ENCODE measurements around the gene YES1. TPM values are rescaled to one million over a fixed set of nuclear protein-coding genes. Genes with fewer than 3 reads are reported as not detected.

Gene YES1
- polyA plus RNA-seq, 1 donor (not counting 4 experiments of a cell fraction or from before 2014, with no cell fraction given), result 22.9 TPM

- no peaks in the 10 kb centered on the region for H3K79me2 ChIP-seq (ENCODE audit: control insufficient read depth, insufficient read depth, low read length)
- FAIRE-seq (peak; percentile 71), DNase-seq (ENCODE audit: low read depth, low spot score) (no peak)
- H3K27me3 ChIP-seq (ENCODE audit: control insufficient read depth, extremely low read depth, insufficient read depth, low read length), result no peaks in the 10 kb centered on the region
- no peak overlapping the region for H3K9ac ChIP-seq (ENCODE audit: control insufficient read depth, extremely low read depth, insufficient read depth, low read length)
- no peak overlapping the region for H2AFZ ChIP-seq (ENCODE audit: control insufficient read depth, low read length)
- no peaks in the 10 kb centered on the region for H4K20me1 ChIP-seq (ENCODE audit: control insufficient read depth, extremely low read depth, insufficient read depth, low read length)
- no peaks in the 10 kb centered on the region for H3K4me1 ChIP-seq (ENCODE audit: control insufficient read depth, extremely low read depth, insufficient read depth, low read length)
- H3K27ac ChIP-seq (ENCODE audit: control insufficient read depth, insufficient read depth, low read length), result no peak overlapping the region
- TF ChIP-seq, protein P1, sequence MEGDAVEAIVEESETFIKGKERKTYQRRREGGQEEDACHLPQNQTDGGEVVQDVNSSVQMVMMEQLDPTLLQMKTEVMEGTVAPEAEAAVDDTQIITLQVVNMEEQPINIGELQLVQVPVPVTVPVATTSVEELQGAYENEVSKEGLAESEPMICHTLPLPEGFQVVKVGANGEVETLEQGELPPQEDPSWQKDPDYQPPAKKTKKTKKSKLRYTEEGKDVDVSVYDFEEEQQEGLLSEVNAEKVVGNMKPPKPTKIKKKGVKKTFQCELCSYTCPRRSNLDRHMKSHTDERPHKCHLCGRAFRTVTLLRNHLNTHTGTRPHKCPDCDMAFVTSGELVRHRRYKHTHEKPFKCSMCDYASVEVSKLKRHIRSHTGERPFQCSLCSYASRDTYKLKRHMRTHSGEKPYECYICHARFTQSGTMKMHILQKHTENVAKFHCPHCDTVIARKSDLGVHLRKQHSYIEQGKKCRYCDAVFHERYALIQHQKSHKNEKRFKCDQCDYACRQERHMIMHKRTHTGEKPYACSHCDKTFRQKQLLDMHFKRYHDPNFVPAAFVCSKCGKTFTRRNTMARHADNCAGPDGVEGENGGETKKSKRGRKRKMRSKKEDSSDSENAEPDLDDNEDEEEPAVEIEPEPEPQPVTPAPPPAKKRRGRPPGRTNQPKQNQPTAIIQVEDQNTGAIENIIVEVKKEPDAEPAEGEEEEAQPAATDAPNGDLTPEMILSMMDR (optimal IDR thresholded peaks at IDR 0.05 in 1 of 3, IDR thresholded peaks at IDR 0.05 in 1 of 3, conservative IDR thresholded peaks at IDR 0.05 in 1 of 3; ENCODE audit: extremely low read depth in 1 of 3, insufficient read depth in 2 of 3, low read length in 3 of 3), result peak in 2 of 3 experiments; percentile 15 to 46
- TF ChIP-seq EZH2 (IDR thresholded peaks at IDR 0.05; ENCODE audit: low read length), result no peak
- no peaks in the 10 kb centered on the region for H3K9me1 ChIP-seq (ENCODE audit: control insufficient read depth, extremely low read depth, insufficient read depth, low read length)
- dilution Hi-C loops (cut with MboI; ENCODE audit: extremely low pct_ligation_motif_present, low sequenced_read_pairs), result no loop called here
- H3K9me3 ChIP-seq (ENCODE audit: control insufficient read depth, low read depth, low read length), result no peaks in the 10 kb centered on the region
- no peak overlapping the region for H3K4me2 ChIP-seq (ENCODE audit: control insufficient read depth, extremely low read depth, insufficient read depth, low read depth, low read length)
- H3K4me3 ChIP-seq (ENCODE audit: control insufficient read depth in 2 of 3, extremely low read depth in 1 of 3, insufficient read depth in 2 of 3, low read depth in 1 of 3, low read length in 3 of 3), result no peak overlapping the region
- H3K36me3 ChIP-seq (ENCODE audit: control insufficient read depth in 2 of 2, extremely low read depth in 1 of 2, insufficient read depth in 2 of 2, low read length in 2 of 2), result peaks cover 5 to 13% of the 10 kb centered on the region in 2 experiments
These were observed 70.0 kb downstream of the YES1 start for GRCh38 chr18:741931-742512.

DNA sequence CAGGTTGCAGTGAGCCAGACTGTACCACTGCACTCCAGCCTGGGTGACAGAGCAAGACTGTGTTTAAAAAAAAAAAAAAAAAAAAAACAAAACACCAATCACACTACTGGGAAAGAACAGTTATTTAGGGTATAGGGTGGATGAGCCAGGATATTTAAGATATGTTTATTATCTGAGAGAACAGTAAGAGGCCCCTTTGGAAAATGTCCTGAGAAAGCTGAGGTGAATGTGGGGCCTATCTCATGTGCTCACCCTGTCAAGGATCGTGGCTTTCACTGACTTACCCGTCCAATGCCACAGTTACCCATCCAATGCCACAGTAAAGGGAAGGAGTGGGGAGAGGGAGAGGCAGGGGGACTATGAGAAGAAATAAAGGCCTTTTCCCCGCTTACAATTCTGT, 79.7 kb downstream of the YES1 start:
- FAIRE-seq (no peak), DNase-seq (ENCODE audit: low read depth, low spot score) (no peak)
- H3K79me2 ChIP-seq (ENCODE audit: control insufficient read depth, insufficient read depth, low read length), result no peaks in the 10 kb centered on the region
- TF ChIP-seq, protein P1 (optimal IDR thresholded peaks at IDR 0.05 in 1 of 3, IDR thresholded peaks at IDR 0.05 in 1 of 3, conservative IDR thresholded peaks at IDR 0.05 in 1 of 3; ENCODE audit: extremely low read depth in 1 of 3, insufficient read depth in 2 of 3, low read length in 3 of 3), result no peak
- TF ChIP-seq EZH2 (IDR thresholded peaks at IDR 0.05; ENCODE audit: low read length), result no peak
- dilution Hi-C loops (cut with MboI; ENCODE audit: extremely low pct_ligation_motif_present, low sequenced_read_pairs), result no loop called here
- no peaks in the 10 kb centered on the region for H3K9me1 ChIP-seq (ENCODE audit: control insufficient read depth, extremely low read depth, insufficient read depth, low read length)
- no peak overlapping the region for H3K4me3 ChIP-seq (ENCODE audit: control insufficient read depth in 2 of 3, extremely low read depth in 1 of 3, insufficient read depth in 2 of 3, low read depth in 1 of 3, low read length in 3 of 3)
- no peaks in the 10 kb centered on the region for H3K9me3 ChIP-seq (ENCODE audit: control insufficient read depth, low read depth, low read length)
- H3K27me3 ChIP-seq (ENCODE audit: control insufficient read depth, extremely low read depth, insufficient read depth, low read length), result no peaks in the 10 kb centered on the region
- no peak overlapping the region for H2AFZ ChIP-seq (ENCODE audit: control insufficient read depth, low read length)
- no peak overlapping the region for H3K4me2 ChIP-seq (ENCODE audit: control insufficient read depth, extremely low read depth, insufficient read depth, low read depth, low read length)
- H3K4me1 ChIP-seq (ENCODE audit: control insufficient read depth, extremely low read depth, insufficient read depth, low read length), result no peaks in the 10 kb centered on the region
- no peak overlapping the region for H3K9ac ChIP-seq (ENCODE audit: control insufficient read depth, extremely low read depth, insufficient read depth, low read length)
- H3K27ac ChIP-seq (ENCODE audit: control insufficient read depth, insufficient read depth, low read length), result no peak overlapping the region
- peaks cover 4 to 6% of the 10 kb centered on the region in 2 experiments for H3K36me3 ChIP-seq (ENCODE audit: control insufficient read depth in 2 of 2, extremely low read depth in 1 of 2, insufficient read depth in 2 of 2, low read length in 2 of 2)
- H4K20me1 ChIP-seq (ENCODE audit: control insufficient read depth, extremely low read depth, insufficient read depth, low read length), result no peaks in the 10 kb centered on the region

All from keratinocyte (primary cell).